Activated T-cell treated with anti-CD3 and anti-CD28 coated beads for 48 hours (primary cell): Measurements from ENCODE around the gene IL17RE.
"Not testable (repeated sequence)": the region's sequence is repeated elsewhere in the genome, so short reads cannot be mapped to it uniquely, and the experiment has no call there.

Source experiments
- DNase-seq: peaks from one replicate; pipeline ENCODE4 v3.0.0-alpha.2; 2020; ENCODE audit warnings: low read depth

IL17RE gene, protein sequence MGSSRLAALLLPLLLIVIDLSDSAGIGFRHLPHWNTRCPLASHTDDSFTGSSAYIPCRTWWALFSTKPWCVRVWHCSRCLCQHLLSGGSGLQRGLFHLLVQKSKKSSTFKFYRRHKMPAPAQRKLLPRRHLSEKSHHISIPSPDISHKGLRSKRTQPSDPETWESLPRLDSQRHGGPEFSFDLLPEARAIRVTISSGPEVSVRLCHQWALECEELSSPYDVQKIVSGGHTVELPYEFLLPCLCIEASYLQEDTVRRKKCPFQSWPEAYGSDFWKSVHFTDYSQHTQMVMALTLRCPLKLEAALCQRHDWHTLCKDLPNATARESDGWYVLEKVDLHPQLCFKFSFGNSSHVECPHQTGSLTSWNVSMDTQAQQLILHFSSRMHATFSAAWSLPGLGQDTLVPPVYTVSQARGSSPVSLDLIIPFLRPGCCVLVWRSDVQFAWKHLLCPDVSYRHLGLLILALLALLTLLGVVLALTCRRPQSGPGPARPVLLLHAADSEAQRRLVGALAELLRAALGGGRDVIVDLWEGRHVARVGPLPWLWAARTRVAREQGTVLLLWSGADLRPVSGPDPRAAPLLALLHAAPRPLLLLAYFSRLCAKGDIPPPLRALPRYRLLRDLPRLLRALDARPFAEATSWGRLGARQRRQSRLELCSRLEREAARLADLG

GRCh38 chr3:9902372-9903237 lies at the start of gene IL17RE:
Gene IL17RE, plus strand, starts transcription at chr3:9902848. Its CDS starts 85 bp downstream, at chr3:9902933.
- no peak for DNase-seq

GRCh38 chr3:9854291-9854940 lies 48.2 kb upstream of the IL17RE start:
- DNase-seq, result not testable (repeated sequence)

DNA sequence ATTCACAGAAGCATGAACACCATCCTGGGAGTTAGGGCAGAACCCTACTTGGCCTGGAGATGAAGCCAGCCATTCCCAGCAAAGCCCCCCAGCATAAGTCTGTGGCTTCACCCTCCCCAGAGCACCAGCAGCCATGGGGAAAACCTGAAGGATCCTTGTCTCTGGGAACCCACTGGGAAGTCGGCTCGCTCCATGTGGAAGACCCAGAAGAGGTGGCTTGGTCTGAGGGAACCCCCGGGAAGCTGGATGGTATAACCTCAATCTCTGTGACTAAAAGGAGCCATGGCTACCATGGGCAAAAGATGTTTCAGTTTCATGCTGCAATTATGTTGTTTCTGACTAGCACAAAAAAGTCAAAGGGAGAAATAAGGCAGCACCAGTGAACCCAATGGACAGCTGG lies 47.1 kb upstream of the IL17RE start:
- no peak for DNase-seq

DNA sequence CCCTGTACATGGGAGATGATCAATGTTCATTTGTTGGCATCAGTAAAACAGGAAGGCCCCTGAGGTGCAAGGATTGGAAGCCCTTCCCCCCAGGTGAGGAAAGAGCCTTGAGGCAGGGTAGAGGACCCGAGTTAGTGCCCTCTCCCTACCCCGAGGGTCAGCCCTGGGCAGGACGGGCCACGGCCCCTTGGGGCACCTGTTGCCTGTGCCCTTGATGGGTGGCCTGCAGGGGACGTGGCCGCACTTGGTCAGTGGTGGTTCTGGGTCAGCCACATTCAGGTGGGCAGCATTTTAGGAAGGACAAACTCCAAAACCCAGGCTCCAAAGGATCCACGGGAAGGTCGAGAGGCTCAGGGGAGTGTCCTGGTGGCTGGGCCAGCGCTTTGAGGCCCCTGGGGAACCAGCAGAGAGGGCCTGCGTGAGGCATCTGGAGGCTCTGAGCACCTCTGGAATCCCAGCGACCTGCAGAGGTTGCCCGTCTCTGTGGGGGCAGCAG lies 43.1 kb upstream of the IL17RE start:
- no peak for DNase-seq

DNA sequence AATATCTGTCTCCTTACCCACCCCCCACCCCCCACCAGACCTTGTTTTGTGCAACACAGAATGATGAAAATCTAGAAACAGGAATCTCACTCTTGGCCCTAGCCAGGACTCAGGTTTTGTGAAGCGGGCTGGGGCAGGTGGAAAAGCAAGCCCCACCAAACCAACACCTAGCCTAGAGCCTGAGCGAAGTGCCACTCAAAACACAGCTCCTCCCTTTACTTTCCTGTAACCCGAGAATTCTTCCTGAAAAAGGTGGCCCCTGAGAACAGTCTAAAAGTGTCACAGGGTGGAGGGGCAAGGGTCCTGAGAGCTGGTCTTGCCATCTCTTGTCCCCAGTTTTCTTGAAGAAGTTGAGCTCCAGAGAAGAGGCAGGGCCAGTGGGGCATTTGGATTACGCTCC lies 41.4 kb upstream of the IL17RE start:
- no peak for DNase-seq

DNA sequence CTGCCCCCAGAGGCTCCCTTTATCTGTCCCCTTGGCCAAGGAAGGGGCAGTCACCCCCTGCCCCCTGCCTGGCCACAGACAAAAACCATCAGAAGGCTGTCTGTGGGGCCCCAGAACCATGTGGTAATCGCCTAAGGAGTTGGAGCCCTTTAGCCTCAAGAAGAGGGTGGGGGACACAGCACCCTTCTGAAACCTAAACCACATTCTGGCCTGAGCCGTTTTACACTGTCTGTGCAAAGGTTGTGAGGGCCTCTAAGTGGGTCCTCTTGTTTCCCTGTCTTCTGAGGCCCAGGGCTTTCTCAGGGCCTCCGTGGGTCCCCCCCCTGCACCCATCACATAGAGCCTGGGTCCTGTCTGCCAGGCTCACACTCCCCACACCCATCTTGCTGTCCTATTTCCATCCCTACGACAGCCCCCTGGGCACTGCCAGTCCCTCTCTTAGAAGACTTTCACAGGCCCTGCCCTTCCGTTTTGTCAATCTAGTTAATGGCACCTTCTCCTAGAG lies 41.0 kb upstream of the IL17RE start:
- DNase-seq, result no peak

GRCh38 chr3:9862391-9863057 lies 40.1 kb upstream of the IL17RE start:
- peak; percentile 29 for DNase-seq

GRCh38 chr3:9863058-9863772 lies 39.4 kb upstream of the IL17RE start:
- no peak for DNase-seq

GRCh38 chr3:9864200-9864927 lies 38.3 kb upstream of the IL17RE start:
- no peak for DNase-seq

GRCh38 chr3:9865125-9865637 lies 37.5 kb upstream of the IL17RE start:
- not testable (repeated sequence) for DNase-seq

GRCh38 chr3:9866639-9867038 lies 36.0 kb upstream of the IL17RE start:
- DNase-seq, result no peak

GRCh38 chr3:9867106-9867505 lies 35.5 kb upstream of the IL17RE start:
- no peak for DNase-seq

DNA sequence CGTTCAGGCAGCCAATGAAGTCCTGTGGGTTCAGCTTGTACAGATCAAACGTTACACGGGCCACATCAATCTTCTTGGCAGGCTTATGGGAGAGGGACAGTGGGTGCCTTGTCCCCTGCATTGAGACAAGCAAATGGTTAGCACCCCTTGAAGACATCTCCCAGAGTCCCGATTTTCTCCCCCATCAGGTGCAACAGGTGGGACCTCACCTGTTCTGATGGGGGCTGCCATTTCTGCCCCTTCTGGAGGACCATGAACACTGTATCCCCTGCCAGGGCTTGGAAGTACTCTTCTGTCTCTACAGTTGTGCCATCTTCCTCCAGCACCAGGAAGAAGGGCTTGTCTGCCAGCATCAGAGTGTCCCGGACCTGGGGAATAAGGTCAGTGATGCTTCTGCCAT lies 32.7 kb upstream of the IL17RE start:
- no peak for DNase-seq

GRCh38 chr3:9870978-9871377 lies 31.7 kb upstream of the IL17RE start:
- DNase-seq, result no peak

GRCh38 chr3:9872067-9872466 lies 30.6 kb upstream of the IL17RE start:
- DNase-seq, result not testable (repeated sequence)

- DNase-seq, result no peak
Measured at GRCh38 chr3:9875448-9875847, 27.2 kb upstream of the IL17RE start.

GRCh38 chr3:9876255-9876654 lies 26.4 kb upstream of the IL17RE start:
- not testable (repeated sequence) for DNase-seq

DNA sequence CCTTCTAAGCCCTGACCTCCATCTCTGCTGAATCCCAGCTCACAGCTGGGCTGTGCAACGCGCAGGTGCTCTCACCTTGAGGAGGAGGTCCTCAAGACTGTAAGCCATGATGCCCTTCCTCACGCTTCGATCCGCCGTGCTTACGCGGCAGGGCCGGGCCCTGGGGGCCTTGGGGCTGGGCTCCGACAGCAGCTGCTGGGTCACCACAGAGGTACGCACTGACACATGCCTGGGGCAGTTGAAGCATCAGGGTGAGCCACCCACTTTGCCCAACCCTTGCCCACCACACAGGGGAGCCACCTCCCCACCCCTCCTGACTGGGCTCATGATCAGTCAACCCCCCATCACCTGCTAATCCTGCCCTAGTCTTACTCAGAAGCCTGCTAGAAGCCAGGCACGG lies 25.7 kb upstream of the IL17RE start:
- no peak for DNase-seq

- no peak for DNase-seq
Measured at GRCh38 chr3:9878700-9879099, 23.9 kb upstream of the IL17RE start.
